SIG-M5 treated with dmso at 0.1 percent for 504 hours (cell line): ENCODE results near the gene MSN.
"Not testable (repeated sequence)": the region's sequence is repeated elsewhere in the genome, so short reads cannot be mapped to it uniquely, and the experiment has no call there.

ENCODE experiments used
- DNase-seq: peaks from one replicate; lab custom pipeline; 2025; ENCODE audit not compliant: unreplicated experiment; lab: John Stamatoyannopoulos, UW

Gene MSN

GRCh38 chrX:65712005-65712806 is 44.8 kb downstream of the MSN start:
- DNase-seq = no peak

- DNase-seq = no peak
Measured at GRCh38 chrX:65718538-65718937, 51.1 kb downstream of the MSN start.

- DNase-seq = peak; percentile 27
Measured at GRCh38 chrX:65720381-65720964, 53.0 kb downstream of the MSN start.

- DNase-seq = peak; percentile 29
Measured at GRCh38 chrX:65723706-65724105, 56.3 kb downstream of the MSN start.

GRCh38 chrX:65726715-65727114 is 59.3 kb downstream of the MSN start:
- no peak for DNase-seq

GRCh38 chrX:65731684-65732289 is 64.3 kb downstream of the MSN start:
- no peak for DNase-seq

GRCh38 chrX:65740909-65741308 is 73.5 kb downstream of the MSN start:
- no peak for DNase-seq

- DNase-seq = no peak
Measured at GRCh38 chrX:65741823-65742222, 74.4 kb downstream of the MSN start.

- DNase-seq = no peak
Measured at GRCh38 chrX:65744965-65745364, 77.5 kb downstream of the MSN start.

- no peak for DNase-seq
Measured at GRCh38 chrX:65745427-65745826, 78.0 kb downstream of the MSN start.

- no peak for DNase-seq
Measured at GRCh38 chrX:65745992-65746391, 78.5 kb downstream of the MSN start.

- DNase-seq = peak; percentile 93
Measured at GRCh38 chrX:65750674-65751469, 83.4 kb downstream of the MSN start.

- peak; percentile 41 for DNase-seq
Measured at GRCh38 chrX:65751519-65751918, 84.1 kb downstream of the MSN start.

- DNase-seq = no peak
Measured at GRCh38 chrX:65752294-65752693, 84.8 kb downstream of the MSN start.

- no peak for DNase-seq
Measured at GRCh38 chrX:65755786-65756185, 88.3 kb downstream of the MSN start.

- DNase-seq = no peak
Measured at GRCh38 chrX:65757943-65758342, 90.5 kb downstream of the MSN start.

GRCh38 chrX:65758505-65758904 is 91.1 kb downstream of the MSN start:
- DNase-seq = no peak

- DNase-seq = not testable (repeated sequence)
Measured at GRCh38 chrX:65759525-65759924, 92.1 kb downstream of the MSN start.

GRCh38 chrX:65769564-65770292 is 102.3 kb downstream of the MSN start:
- DNase-seq = no peak

GRCh38 chrX:65772842-65773241 is 105.4 kb downstream of the MSN start:
- DNase-seq = no peak

- DNase-seq = no peak
Measured at GRCh38 chrX:65781845-65782244, 114.4 kb downstream of the MSN start.
